Activated T-helper 1 cell treated with Interleukin-2 at 50 U/mL for 16 hours (primary cell): Measurements from ENCODE around the gene NDUFC2.
"Not testable (repeated sequence)": the region's sequence is repeated elsewhere in the genome, so short reads cannot be mapped to it uniquely, and the experiment has no call there.

Experiments used
- DNase-seq: peaks from one replicate; pipeline ENCODE4 v3.0.0-alpha.2; 2020; ENCODE audit warnings: low read depth

The NDUFC2 gene

GRCh38 chr11:78079232-78080083 lies at the start of gene NDUFC2:
Gene NDUFC2, minus strand, starts transcription at chr11:78079862. Its CDS starts 118 bp downstream, at chr11:78079744.
- peak; percentile 37 for DNase-seq

GRCh38 chr11:78127403-78127802 lies 47.7 kb upstream of the NDUFC2 start:
- no peak for DNase-seq

GRCh38 chr11:78112582-78113275 lies 33.1 kb upstream of the NDUFC2 start:
- no peak for DNase-seq

GRCh38 chr11:78111298-78111697 lies 31.6 kb upstream of the NDUFC2 start:
- DNase-seq: no peak

- DNase-seq: no peak
Measured at GRCh38 chr11:78110830-78111229, 31.2 kb upstream of the NDUFC2 start.

GRCh38 chr11:78110351-78110750 lies 30.7 kb upstream of the NDUFC2 start:
- no peak for DNase-seq

- DNase-seq: no peak
Measured at GRCh38 chr11:78109081-78110015, 29.7 kb upstream of the NDUFC2 start.

- no peak for DNase-seq
Measured at GRCh38 chr11:78100676-78101472, 21.2 kb upstream of the NDUFC2 start.

- no peak for DNase-seq
Measured at GRCh38 chr11:78100261-78100660, 20.6 kb upstream of the NDUFC2 start.

GRCh38 chr11:78099666-78100065 lies 20.0 kb upstream of the NDUFC2 start:
- DNase-seq: no peak

GRCh38 chr11:78097666-78098385 lies 18.2 kb upstream of the NDUFC2 start:
- no peak for DNase-seq

GRCh38 chr11:78094250-78094649 lies 14.6 kb upstream of the NDUFC2 start:
- DNase-seq: no peak

GRCh38 chr11:78086521-78087074 lies 6.9 kb upstream of the NDUFC2 start:
- DNase-seq: not testable (repeated sequence)

- no peak for DNase-seq
Measured at GRCh38 chr11:78085972-78086371, 6.3 kb upstream of the NDUFC2 start.

- not testable (repeated sequence) for DNase-seq
Measured at GRCh38 chr11:78084506-78084905, 4.8 kb upstream of the NDUFC2 start.

- DNase-seq: no peak
Measured at GRCh38 chr11:78083021-78083420, 3.4 kb upstream of the NDUFC2 start.

- no peak for DNase-seq
Measured at GRCh38 chr11:78082146-78082545, 2.5 kb upstream of the NDUFC2 start.

- DNase-seq: no peak
Measured at GRCh38 chr11:78081583-78081982, 1.9 kb upstream of the NDUFC2 start.

GRCh38 chr11:78080818-78081495 lies 1.3 kb upstream of the NDUFC2 start:
- DNase-seq: no peak
